SK-N-SH (cell line): Measurements from ENCODE around the gene NEK6. TPM values are rescaled to one million over a fixed set of nuclear protein-coding genes. Genes with fewer than 3 reads are reported as not detected.

Experiments used
- CTCF ChIA-PET: fragments of 300-600, 350-600 bp; formaldehyde crosslinking; extraction: SDS; loops from one replicate; lab custom pipeline; 2021; lab: Yijun Ruan, JAX
- POLR2A ChIA-PET: fragments of 350-600 bp; sonication (Branson Sonifier 250); formaldehyde crosslinking; extraction: SDS; loops from one replicate; lab custom pipeline; 2020; ENCODE audit warnings: antibody characterized with exemption, inconsistent platforms; lab: Yijun Ruan, JAX
- DNase-seq: peaks from one replicate; pipeline ENCODE4 v3.0.0; 2012
- H2AFZ ChIP-seq: fragments of 200-600 bp; sonication (generic); 2 replicates; pipeline ENCODE4 v1.8.1; 2016; ENCODE audit warnings: antibody characterized with exemption, mild to moderate bottlenecking, low read depth
- H3F3A ChIP-seq: fragments of 200-600 bp; sonication (generic); replicated peaks from 2 replicates; pipeline ENCODE3; 2016; ENCODE audit warnings: antibody characterized with exemption, mild to moderate bottlenecking; ENCODE audit not compliant: insufficient read depth
- H3K27ac ChIP-seq, 2 experiments: fragments of 200-500 bp in 1 of 2; fragments of 200-600 bp in 1 of 2; sonication (Bioruptor generic) in 1 of 2; sonication (generic), shearing (Covaris generic) in 1 of 2; 2 replicates each; pipeline versions ENCODE4 v1.5.1 to v1.6.1; 2014 to 2016; ENCODE audit warnings: low read depth in 2 of 2, inconsistent platforms in 1 of 2, low read length in 1 of 2, mild to moderate bottlenecking in 1 of 2, mixed read lengths in 1 of 2
- H3K27me3 ChIP-seq: fragments of 200-600 bp; sonication (generic), shearing (Covaris generic); 2 replicates; pipeline ENCODE4 v1.6.1; 2016; ENCODE audit warnings: mixed run types; ENCODE audit not compliant: insufficient read depth
- H3K36me3 ChIP-seq, 2 experiments: fragments of 200-500 bp in 1 of 2; fragments of 200-600 bp in 1 of 2; sonication (Bioruptor generic) in 1 of 2; sonication (generic) in 1 of 2; replicated peaks in 1 of 2; 2 replicates each; pipeline versions ENCODE3 to v1.5.1; 2014 to 2016; ENCODE audit warnings: low read length in 1 of 2, mild to moderate bottlenecking in 1 of 2; ENCODE audit not compliant: insufficient read depth in 2 of 2, control insufficient read depth in 1 of 2
- H3K4me1 ChIP-seq, 2 experiments: fragments of 200-500 bp in 1 of 2; fragments of 200-600 bp in 1 of 2; sonication (Bioruptor generic) in 1 of 2; sonication (generic), shearing (Covaris generic) in 1 of 2; 2 replicates each; pipeline versions ENCODE4 v1.5.1 to v1.6.1; 2014 to 2016; ENCODE audit warnings: low read depth in 1 of 2, low read length in 1 of 2, mixed run types in 1 of 2; ENCODE audit not compliant: insufficient read depth in 2 of 2, control insufficient read depth in 1 of 2
- H3K4me2 ChIP-seq: fragments of 200-600 bp; sonication (generic), shearing (Covaris generic); 2 replicates; pipeline ENCODE4 v1.6.1; 2017; ENCODE audit warnings: mixed run types
- H3K4me3 ChIP-seq, 2 experiments: fragments of 200-500 bp in 1 of 2; fragments of 200-600 bp in 1 of 2; sonication (Bioruptor generic) in 1 of 2; sonication (generic), shearing (Covaris generic) in 1 of 2; 2 replicates each; pipeline versions ENCODE4 v1.5.1 to v1.8.1; 2014 to 2016; ENCODE audit warnings: low read depth in 2 of 2, inconsistent platforms in 1 of 2, low read length in 1 of 2, mild to moderate bottlenecking in 1 of 2, mixed read lengths in 1 of 2, moderate library complexity in 1 of 2
- H3K79me2 ChIP-seq: fragments of 200-600 bp; sonication (generic); 2 replicates; pipeline ENCODE4 v1.8.1; 2017; ENCODE audit warnings: mild to moderate bottlenecking; ENCODE audit not compliant: insufficient read depth
- H3K9ac ChIP-seq: fragments of 200-600 bp; sonication (generic); 2 replicates; pipeline ENCODE4 v1.6.1; 2017; ENCODE audit warnings: mixed run types
- H3K9me2 ChIP-seq: fragments of 200-600 bp; sonication (generic); 2 replicates; pipeline ENCODE4 v1.6.1; 2017; ENCODE audit warnings: mixed run types
- H3K9me3 ChIP-seq: fragments of 200-600 bp; sonication (generic); 2 replicates; pipeline ENCODE4 v1.6.1; 2017; ENCODE audit warnings: mixed run types, mild to moderate bottlenecking, moderate library complexity
- H4K20me1 ChIP-seq: fragments of 200-600 bp; sonication (generic); 2 replicates; pipeline ENCODE4 v1.6.1; 2017; ENCODE audit warnings: mild to moderate bottlenecking, mixed run types; ENCODE audit not compliant: insufficient read depth
- CTCF ChIP-seq: fragments of 200-600 bp; sonication (generic); IDR thresholded peaks from 2 replicates; pipeline ENCODE4 v1.6.1; 2017; ENCODE audit warnings: antibody characterized with exemption, mild to moderate bottlenecking, moderate library complexity
- FOSL2 ChIP-seq: IDR thresholded peaks from 2 replicates; pipeline ENCODE4 v1.4.0; 2012; ENCODE audit warnings: low read depth, mild to moderate bottlenecking, moderate library complexity, borderline replicate concordance
- FOXM1 ChIP-seq: IDR thresholded peaks from 2 replicates; pipeline ENCODE4 v1.4.0; 2012; ENCODE audit warnings: low read depth, mild to moderate bottlenecking
- NFIC ChIP-seq: IDR thresholded peaks from 2 replicates; pipeline ENCODE4 v1.4.0; 2012; ENCODE audit warnings: borderline replicate concordance
- POLR2AphosphoS5 ChIP-seq: IDR thresholded peaks from 2 replicates; pipeline ENCODE4 v1.6.1; 2012; ENCODE audit warnings: low read depth, low read length
- REST ChIP-seq: IDR thresholded peaks from 2 replicates; pipeline ENCODE4 v1.6.1; 2012; ENCODE audit warnings: mild to moderate bottlenecking, low read depth, low read length, moderate library complexity
- SIN3A ChIP-seq: IDR thresholded peaks from 2 replicates; pipeline ENCODE4 v1.6.1; 2012; ENCODE audit warnings: low read depth, mild to moderate bottlenecking, low read length, moderate library complexity, borderline replicate concordance
- SMC3 ChIP-seq: IDR thresholded peaks from 2 replicates; pipeline ENCODE4 v1.6.1; 2012; ENCODE audit warnings: low read depth, low read length, improper control_type of control experiment
- TAF1 ChIP-seq: IDR thresholded peaks from 2 replicates; pipeline ENCODE4 v1.6.1; 2012; ENCODE audit warnings: low read depth, mild to moderate bottlenecking, low read length, moderate library complexity, borderline replicate concordance
- TCF12 ChIP-seq: IDR thresholded peaks from 2 replicates; pipeline ENCODE4 v1.4.0; 2012
- YY1 ChIP-seq: IDR thresholded peaks from 2 replicates; pipeline ENCODE4 v1.4.0; 2012; ENCODE audit warnings: low read depth, mild to moderate bottlenecking
- ZBTB33 ChIP-seq: IDR thresholded peaks from 2 replicates; pipeline ENCODE4 v1.4.0; 2012; ENCODE audit warnings: low read depth, borderline replicate concordance
- WGBS: methylation state at CpG from one replicate; pipeline ENCODE4 v1.1.6; 2017; ENCODE audit warnings: low lambda C conversion rate; 5-methylcytosine and 5-hydroxymethylcytosine counted together
- polyA plus RNA-seq, 3 experiments: library from polyadenylated mRNA; depleted of rRNA; stranded (reverse); fragments of >200 nt; gene quantifications; 2 replicates each; pipeline ENCODE4 v1.2.3, GENCODE V29; 2012

Gene NEK6
- polyA plus RNA-seq, 1 of the 3 experiments (the other 2 are of a cell fraction), result 89.8 TPM

- Histone ChIP-seq H3K27me3 (no peaks in the 10 kb centered on the region), H3K27ac (no peak overlapping the region), H4K20me1 (peaks cover 77% of the 10 kb centered on the region), H3F3A (peaks cover 24% of the 10 kb centered on the region), H3K36me3 (peaks cover 13 to 45% of the 10 kb centered on the region in 2 experiments), H2AFZ (no peak overlapping the region), H3K9me2 (no peaks in the 10 kb centered on the region), H3K9ac (no peak overlapping the region), H3K4me2 (no peak overlapping the region), H3K79me2 (peaks cover 55% of the 10 kb centered on the region), H3K9me3 (no peaks in the 10 kb centered on the region), H3K4me3 (no peak overlapping the region), H3K4me1 (peaks cover 0 to 2% of the 10 kb centered on the region in 2 experiments; a peak in 1 of 4 replicates)
- ChIA-PET CTCF (interaction anchor here (1.8 kb wide), 1 partner anchor 32 kb away, joined by 4 read pairs; no protein-coding TSS in a partner anchor), POLR2A (no interaction called here)
- TF ChIP-seq REST, result no peak
- WGBS, result 96% methylated on average over 9 of the region's 15 CpGs
- no peak for DNase-seq
Measured at GRCh38 chr9:124355941-124356744, 98.4 kb downstream of the NEK6 start.

- H3K27me3 ChIP-seq, result no peaks in the 10 kb centered on the region
- no peak overlapping the region for H3K4me3 ChIP-seq
- DNase-seq, result no peak
- 95% methylated on average over 17 of the region's 19 CpGs for WGBS
- H3K9ac ChIP-seq, result no peak overlapping the region
- H3K27ac ChIP-seq, result no peak overlapping the region
- H3K4me1 ChIP-seq, result peaks cover 0 to 2% of the 10 kb centered on the region in 2 experiments; a peak in 2 of 4 replicates
- no peak overlapping the region for H2AFZ ChIP-seq
- H3K79me2 ChIP-seq, result peaks cover 62% of the 10 kb centered on the region
- H3K36me3 ChIP-seq, result peaks cover 6 to 41% of the 10 kb centered on the region in 2 experiments
- ChIA-PET CTCF (interaction anchor here (1.8 kb wide), 1 partner anchor 31 kb away, joined by 4 read pairs; no protein-coding TSS in a partner anchor), POLR2A (no interaction called here)
- H3F3A ChIP-seq, result peaks cover 23% of the 10 kb centered on the region
- H4K20me1 ChIP-seq, result peaks cover 84% of the 10 kb centered on the region
- no peaks in the 10 kb centered on the region for H3K9me2 ChIP-seq
- no peaks in the 10 kb centered on the region for H3K9me3 ChIP-seq
- no peak for TF ChIP-seq SMC3
- no peak for TF ChIP-seq SIN3A
- no peak for TF ChIP-seq NFIC
- no peak for TF ChIP-seq POLR2AphosphoS5
- TF ChIP-seq CTCF, result no peak
- no peak for TF ChIP-seq TAF1
- TF ChIP-seq TCF12, result no peak
- TF ChIP-seq FOSL2, result no peak
- TF ChIP-seq YY1, result no peak
- TF ChIP-seq ZBTB33, result no peak
- TF ChIP-seq FOXM1, result no peak
- no peak overlapping the region for H3K4me2 ChIP-seq
Measured at GRCh38 chr9:124356745-124357390, 99.1 kb downstream of the NEK6 start.
